ENCODE data around the gene RNF144A.

DNA sequence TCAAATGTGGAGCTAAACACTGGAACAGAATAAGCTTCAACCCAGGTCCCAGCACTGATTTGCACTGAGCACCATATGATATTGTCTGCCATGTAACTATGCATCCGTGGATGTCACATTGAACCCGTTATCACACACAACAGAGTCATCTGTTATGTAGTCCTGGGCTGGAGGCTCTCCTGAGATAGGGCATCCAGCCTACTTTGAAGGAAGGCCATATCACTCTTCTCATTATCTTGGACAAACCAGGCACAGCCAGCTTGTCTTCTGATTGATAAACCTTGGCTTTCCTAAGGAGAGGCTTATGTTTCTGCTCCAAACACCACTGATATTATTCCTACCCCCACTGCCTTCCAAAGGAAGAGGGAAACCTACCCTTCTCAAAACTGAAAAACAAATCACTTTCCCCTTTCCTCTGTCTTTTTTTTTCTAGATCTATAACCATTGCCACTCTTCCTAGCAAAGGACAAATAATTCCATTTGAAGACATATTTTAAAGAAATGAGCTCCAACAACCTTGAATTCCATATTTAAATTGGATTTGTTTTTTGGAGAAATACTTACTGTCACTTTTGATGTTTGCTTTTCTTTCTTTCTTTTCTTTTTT, 23.2 kb upstream of the RNF144A start:
- TF ChIP-seq CTCF (conservative IDR thresholded peaks at IDR 0.05; ENCODE audit: low read depth, low read length) (no peak), EZH2 (IDR thresholded peaks at IDR 0.05; ENCODE audit: borderline replicate concordance, low read depth, low read length, poor library complexity, severe bottlenecking) (no peak)

Data from A673 (cell line).